Peyer's patch (tissue), 4 donors: Measurements from ENCODE around the gene MDFI.

Source experiments
- CTCF ChIP-seq, 6 experiments: fragments of 450-650 bp in 4 of 6; fragments of 200-600 bp in 2 of 6; sonication (generic) in 1 of 6; IDR thresholded peaks; one replicate each; pipeline ENCODE4 v1.5.1; 2017 to 2019; ENCODE audit warnings: antibody characterized with exemption in 6 of 6, mild to moderate bottlenecking in 3 of 6, moderate library complexity in 1 of 6
- POLR2A ChIP-seq, 2 donors: fragments of 450-650 bp; IDR thresholded peaks; one replicate each; pipeline ENCODE4 v1.5.1; 2017; ENCODE audit warnings: antibody characterized with exemption in 2 of 2, mild to moderate bottlenecking in 2 of 2, moderate library complexity in 2 of 2

- TF ChIP-seq CTCF (IDR thresholded peaks at IDR 0.05) = no peak
- TF ChIP-seq POLR2A (IDR thresholded peaks at IDR 0.05) = no peak
These were observed 42.1 kb downstream of the MDFI start for GRCh38 chr6:41680182-41680965.
